HG02884 (cell line): ENCODE measurements around the gene CEACAM4.
"Not testable (repeated sequence)": the region's sequence is repeated elsewhere in the genome, so short reads cannot be mapped to it uniquely, and the experiment has no call there.

Experiments used
- ATAC-seq: cut with Tn5 transposase; IDR thresholded peaks from one replicate; pipeline ENCODE4 v1.9.1; 2021; ENCODE audit warnings: mild to moderate bottlenecking, moderate library complexity; ENCODE audit not compliant: unreplicated experiment

The CEACAM4 gene

DNA sequence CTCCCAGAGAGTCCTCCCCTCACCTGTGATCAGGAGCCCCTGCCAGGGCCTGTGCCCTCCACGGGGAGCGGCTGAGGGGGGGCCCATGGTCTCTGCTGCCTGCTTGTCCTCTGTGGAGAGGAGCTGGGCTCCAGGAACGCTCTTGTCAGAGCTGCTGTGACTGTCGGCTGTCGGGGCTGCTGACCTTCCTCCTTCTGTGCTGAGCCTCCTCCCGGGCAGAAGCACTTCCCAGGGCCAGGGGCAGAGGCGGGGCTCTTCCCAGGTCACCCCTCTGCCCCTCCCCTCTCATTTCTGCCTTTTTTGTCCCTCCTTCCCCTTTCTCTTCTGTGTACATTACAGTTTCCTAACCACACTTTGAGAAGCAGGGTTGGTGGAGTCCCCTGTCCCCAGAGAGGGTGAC lies at the start of gene CEACAM4:
Gene CEACAM4 (minus strand): TSS at position 198 of the 400 bp plus-strand sequence. CDS start 111 bp downstream, at position 87.
- ATAC-seq = no peak

DNA sequence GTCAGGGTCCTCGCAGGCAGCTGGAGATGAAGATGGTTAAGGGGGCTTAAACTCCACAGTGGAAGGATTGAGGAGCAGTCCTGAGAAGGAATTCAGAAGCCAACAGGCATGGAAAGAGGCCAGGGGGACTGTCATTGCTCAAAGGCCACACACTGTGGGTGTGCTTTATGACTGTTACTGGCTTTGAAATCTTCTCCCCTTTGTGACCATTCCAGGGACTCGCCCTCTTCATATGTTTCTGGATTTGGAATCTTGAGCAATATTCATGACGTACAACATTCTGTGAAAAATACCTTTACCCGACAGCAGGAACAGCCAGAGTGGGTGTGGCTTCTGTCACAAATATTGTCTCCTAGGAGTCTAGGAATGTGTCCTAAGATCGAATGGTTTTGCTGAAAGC lies 44.6 kb upstream of the CEACAM4 start:
- ATAC-seq = no peak

DNA sequence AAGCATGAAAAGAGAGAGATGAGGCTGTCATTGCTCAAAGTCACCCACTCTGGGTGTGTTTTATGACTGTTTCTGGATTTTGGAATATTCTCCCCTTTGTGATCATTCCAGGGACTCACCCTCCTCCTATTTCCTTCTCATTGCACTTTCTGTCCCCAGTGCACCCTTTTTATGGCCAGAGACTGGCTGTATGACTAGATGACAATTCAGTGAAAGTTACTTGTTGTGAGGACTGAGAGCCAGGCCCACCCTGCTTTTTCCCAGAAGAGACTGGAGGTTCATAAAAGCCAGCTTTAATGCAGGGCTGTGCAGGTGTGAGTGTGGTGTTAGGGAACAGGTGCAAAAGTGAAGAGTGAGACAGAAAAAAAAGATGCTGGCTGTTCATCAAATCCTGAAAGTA lies 43.9 kb upstream of the CEACAM4 start:
- ATAC-seq = no peak

DNA sequence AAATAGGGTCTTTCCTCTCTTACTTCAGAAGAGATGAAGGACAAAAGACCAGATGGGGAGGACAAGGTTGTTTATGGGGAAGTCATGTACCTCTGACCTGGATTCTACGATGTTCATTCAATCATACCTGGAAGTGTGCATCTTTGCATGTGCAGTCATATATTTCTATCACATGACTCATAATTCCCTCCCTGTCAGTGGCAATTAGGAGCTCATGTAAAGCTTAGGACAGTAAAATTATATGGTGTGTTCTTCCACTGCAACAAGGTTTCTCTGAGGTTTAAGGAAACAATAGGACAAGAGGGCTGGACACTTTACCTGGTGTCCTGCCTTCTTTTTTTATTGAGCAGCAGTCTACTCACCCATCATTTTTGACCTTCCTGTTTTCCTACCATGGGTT lies 41.4 kb upstream of the CEACAM4 start:
- ATAC-seq = no peak

DNA sequence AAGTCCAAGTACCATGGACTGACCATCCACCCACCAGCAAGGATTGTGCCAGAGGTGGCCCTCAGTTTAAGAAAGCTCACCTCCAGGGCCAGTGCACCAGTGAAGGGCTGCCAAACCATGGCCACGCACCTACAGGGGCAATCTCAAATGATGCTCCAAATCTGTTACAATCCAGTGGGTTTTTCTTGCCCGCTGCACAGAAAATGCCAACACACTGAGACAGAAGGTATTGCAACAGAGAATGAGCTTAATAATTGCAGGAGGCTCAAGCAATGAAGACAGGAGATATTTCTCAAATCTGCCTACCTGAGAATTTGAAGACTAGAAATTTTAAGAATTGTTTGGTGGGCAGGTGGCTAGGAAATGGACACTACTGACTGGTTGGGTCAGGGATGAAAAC lies 39.2 kb upstream of the CEACAM4 start:
- ATAC-seq = no peak

DNA sequence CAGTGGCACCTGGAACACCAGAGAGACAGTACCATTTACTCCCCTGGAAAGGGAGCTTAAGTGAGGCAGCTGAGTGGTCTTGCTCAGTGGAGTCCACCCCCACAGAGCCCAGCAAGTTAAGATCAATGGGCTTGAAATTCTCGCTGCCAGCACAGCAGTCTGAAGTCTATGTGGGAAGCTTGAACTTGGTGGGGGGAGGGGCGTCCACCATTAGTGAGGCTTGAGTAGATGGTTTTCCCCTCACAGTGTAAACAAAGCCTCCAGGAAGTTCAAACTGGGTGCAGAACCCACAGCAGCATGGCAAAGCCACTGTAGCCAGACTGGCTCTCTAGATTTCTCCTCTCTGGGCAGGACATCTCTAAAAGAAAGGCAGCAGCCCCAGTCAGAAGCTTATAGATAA lies 30.3 kb upstream of the CEACAM4 start:
- ATAC-seq = no peak

DNA sequence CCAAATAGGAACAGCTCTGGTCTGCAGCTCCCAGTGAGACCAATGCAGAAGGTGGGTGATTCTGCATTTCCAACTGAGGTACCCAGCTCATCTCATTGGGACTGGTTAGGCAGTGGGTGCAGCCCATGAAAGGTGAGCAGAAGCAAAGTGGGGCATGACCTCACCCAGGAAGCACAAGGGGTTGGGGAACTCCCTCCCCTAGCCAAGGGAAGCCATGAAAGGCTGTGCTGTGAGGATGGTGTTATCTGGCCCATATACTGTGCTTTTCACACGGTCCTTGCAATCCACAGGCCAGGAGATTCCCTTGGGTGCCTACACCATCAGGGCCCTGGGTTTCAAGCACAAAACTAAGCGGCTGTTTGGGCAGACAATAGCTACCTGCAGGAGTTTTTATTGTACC lies 29.9 kb upstream of the CEACAM4 start:
- not testable (repeated sequence) for ATAC-seq

DNA sequence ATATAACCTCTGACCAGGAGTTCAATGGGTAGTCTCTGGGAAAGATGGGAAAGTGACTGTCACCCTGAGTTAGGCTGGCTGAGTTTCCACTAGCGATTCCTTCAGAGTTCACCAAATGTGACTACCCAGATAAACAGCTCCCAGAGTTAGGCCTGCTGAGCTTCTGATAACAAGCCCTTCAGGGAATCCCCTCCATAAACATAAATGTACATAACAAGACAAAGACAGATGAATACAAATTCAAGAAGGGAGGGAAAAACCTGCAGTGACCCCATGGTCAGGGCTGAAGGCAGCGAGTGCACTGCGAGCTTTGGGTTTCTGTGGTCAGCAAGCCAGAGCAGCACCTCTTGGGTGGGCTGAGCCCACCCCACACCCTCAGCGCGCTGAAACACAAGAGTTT lies 25.4 kb upstream of the CEACAM4 start:
- ATAC-seq = no peak

DNA sequence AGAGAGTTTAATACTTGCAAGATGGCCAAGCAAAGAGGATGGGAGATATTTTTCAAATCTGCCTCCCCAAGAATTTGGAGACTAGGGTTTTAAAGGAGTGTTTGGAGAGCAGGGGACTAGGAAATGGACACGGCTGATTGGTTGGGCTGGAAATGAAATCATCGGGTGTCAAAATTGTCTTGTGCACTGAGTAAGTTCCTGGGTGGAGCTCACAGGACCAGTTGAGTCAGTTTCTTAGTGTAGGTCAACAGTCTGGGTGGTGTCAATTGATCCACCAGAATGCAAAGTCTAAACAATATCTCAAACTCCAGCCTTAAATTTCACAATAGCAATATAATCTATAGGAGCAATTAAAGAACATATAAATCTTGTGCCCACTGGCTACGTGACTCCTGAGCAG lies 23.0 kb upstream of the CEACAM4 start:
- ATAC-seq = no peak

DNA sequence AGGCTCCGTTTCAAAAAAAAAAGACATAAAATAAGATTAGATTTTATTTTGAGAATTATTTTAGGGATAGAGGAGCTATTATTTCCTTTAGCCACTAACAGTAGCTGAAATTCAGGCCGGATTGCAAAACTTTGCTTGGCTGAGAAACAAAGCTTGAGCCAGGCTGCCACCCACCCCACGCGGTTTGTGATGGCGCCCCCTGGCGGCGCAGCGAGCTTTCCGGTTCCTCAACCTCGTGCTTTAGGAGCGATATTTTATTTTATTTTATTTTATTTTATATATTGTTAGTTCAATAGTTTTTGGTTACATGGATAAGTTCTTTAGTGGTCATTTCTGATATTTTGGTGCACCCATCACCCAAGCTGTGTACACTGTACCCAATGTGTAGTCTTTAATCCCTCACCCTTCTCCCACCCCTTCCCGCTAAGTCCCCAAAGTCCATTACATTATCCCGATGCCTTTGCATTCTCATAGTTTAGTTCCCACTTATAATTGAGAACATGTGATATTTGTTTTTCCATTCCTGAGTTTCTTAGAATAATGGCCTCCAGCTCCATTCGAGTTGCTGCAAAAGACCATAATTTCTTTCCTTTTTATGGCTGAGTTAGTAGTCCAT lies 19.8 kb upstream of the CEACAM4 start:
- no peak for ATAC-seq

DNA sequence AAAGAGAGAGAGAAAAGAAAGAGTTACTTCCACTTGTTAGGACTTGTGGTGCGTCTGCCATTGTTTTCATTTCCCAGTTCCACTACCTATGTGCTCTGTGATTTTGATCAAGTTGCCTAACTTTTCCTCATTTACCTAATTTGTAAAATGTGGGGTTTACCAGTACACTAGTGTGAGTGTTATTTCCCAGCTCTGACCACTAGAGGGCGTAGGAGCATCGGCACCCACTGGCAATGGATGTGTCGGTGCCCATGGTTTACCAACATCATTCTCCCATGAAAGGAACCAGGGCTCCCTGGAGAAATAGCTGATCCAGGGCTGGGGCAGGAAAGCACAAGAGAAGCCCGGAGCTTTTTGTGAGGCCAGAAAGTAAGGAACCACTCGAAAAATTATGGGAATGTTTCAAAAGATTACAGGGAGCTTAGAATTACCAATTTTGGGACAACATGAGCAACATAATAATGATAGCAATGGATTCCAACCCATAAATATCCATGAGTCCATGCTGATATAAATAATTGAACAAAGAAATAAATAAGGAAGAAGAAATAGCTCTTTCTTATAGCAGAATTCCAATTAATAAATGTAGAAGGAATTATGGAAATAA lies 15.1 kb upstream of the CEACAM4 start:
- ATAC-seq = no peak

DNA sequence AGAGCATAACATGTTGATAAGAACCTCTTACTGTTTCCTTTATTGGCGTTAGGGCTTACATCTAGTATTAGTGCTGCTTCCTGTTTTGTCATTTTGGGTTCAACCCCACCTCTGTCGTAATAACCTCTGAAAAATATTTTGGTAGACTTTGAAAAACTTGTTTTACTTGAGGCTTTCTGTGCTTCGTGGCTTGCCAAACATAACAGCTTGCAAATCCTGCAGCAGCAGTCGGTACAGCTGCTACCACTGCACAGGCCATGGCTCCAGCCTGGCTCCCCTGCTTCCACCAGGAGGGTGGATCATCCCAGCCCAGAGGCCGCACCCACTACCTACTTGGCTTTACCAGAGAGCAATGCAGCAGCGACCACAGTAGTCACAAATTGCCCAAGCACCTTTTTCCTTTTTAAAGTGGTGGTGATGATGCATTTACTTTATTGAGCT lies 11.8 kb upstream of the CEACAM4 start:
- ATAC-seq = no peak

DNA sequence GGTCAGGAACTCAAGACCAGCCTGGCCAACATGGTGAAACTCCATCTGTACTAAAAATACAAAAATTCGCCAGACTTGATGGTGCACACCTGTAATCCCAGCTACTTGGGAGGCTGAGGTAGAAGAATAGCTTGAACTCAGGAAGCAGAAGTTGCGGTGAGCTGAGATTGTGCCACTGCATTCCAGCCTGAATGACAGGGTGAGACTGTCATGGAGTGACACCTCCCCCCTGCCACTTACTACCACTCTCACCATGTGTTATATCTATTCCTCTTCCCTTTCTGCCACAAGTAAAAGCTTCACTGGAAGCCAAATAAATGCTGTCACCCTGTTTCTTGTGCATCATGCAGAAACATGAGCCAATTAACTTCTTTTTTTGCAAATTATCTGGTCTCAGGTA lies 10.6 kb upstream of the CEACAM4 start:
- no peak for ATAC-seq

DNA sequence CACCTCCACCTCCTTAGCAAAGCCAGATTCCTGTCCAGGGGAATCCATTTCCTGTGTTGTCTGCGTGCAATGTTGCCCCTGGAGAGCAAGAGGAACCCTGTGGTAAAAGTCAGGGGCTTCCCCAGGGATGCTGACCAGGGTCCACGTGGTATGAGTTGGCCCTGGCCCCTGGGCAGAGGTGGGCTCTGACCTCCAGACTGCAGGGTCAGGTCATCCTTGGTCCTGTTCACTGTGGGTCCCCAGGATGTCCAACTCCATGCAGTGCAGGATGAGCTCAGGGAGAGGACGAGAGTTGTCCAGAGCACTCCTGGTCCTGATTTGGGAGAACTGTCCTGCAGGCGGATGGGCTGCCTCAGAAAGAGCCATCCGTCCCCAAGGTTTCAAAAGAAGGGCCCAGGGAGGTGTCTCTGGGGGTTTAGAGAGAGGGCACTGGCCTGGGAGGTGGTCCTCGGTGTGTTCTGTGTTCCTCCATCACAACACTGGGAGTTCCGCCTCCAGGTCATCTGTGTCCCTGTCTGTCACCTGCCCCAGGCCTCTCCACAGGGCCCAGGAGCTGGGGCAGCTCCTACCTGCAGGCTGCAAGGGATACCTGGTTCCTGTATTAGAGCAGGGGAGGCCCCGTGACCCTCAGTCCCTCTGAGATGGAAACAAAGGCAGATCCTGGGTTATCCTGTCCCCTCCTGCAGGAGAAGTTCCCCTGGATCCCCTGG lies 1.2 kb upstream of the CEACAM4 start:
- no peak for ATAC-seq

DNA sequence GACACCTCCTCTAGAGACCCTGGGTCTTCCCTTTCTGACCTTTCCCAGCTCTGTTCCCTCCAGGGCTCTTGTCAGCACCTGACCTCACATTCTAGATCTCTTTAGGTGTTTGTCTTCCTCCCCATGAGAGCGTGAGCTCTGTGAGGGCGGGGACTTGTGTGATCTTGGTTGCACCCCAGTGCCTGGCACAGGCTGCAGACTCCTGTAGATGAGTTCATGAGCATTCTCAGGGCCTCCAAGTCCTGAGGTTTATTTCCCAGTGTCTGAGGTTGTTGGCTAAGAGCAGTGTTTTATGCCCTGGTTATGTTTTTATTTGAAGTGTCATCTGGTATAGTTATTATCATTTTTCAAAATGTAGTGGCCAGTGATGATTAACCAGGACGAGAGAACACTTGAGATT lies 596 bp downstream of the CEACAM4 start:
- no peak for ATAC-seq

DNA sequence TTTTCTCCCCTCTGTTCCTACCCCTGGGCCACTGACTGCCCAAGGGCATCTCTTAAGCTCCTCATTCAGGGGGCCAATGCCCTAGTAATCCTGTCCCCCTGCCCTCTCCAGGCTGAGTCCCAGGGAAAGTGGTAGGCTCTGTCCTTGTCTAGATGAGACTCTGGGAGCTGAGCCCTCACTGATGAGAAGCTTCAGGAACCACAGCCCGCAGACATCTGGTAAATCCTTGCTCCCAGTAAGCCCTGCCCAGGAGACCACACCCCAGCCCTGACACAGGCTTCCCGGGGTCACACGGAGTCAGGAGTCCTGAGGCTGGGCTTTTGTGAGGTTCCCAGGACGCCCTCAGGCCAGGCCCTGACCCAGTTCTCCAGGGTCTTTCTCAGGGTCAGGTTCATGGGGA lies 1.9 kb downstream of the CEACAM4 start:
- ATAC-seq = no peak

DNA sequence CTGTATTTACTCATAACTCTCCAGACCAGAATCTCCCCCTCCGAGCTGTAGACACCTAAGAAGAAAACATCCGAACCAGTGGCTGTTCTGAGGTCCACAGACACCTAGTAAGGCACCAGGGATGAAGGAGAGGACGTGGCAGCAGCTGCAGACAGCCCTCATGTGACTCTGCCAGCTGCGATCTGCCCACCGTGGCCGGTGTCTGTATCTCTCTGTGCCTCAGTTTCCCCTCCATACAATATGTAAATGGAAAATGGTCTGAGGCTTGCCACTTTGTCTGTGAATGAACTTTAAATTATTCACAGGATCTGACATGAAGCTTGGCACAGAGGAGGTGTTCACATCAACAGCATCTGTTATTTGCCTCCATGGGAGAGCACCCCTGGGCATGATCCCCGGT lies 2.4 kb downstream of the CEACAM4 start:
- no peak for ATAC-seq

DNA sequence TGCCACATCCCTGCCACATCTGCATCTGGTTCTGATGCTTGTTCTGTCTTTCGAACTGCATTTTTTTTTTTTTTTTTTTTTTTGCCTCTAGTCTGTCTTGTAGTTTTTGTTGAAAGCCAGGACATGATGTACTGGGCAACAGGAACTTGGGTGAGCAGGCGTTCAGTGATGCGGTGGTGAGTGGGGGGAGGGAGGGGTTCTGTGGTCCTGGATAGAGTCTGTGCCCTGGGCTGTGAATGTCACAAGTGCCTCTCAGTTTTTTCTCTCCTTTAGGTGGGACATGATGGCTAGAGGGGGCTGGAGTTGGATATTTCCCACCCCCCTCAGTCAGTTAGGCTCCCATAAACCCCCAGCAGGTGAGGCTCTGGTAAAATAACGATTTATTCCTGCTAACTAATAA lies 3.5 kb downstream of the CEACAM4 start:
- ATAC-seq = no peak

DNA sequence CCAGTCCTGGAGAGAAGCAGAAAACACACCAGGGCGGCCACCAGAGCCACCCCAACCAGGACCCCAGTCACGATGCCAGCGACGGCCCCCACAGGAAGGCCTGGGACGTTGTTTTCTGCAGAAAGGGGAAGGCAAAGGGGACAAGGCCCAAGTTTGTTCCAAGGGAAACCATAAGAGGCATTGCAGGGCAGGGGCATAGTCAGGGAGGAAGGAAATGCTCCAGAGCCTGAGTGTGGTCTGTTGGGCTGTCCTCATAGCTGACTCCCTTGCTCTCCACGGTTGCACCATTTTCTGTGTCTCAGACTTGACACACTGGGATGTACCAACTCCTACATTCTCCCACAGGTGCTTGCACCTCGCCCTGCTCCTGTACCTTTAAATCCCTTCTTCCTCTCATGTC lies 5.2 kb downstream of the CEACAM4 start:
- ATAC-seq = no peak

DNA sequence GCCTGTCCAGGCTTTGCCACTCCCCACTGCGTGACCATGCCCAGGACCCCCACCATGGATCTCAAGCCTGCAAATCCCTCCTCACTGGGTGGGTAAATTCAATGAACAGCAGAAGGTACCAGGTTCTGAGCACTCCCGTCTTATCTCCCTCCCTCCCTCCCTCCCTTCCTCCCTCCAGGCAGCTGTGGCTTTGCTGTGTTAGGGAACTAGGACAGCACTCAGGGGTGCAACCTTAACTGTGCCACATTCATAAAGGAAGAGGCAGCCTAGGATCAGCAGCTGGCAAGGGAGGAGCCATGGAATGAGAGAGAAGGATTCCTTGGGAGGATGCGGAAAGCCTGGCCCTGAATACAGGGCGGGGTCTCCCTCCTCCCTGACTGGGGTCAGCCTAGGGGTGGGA lies 5.6 kb downstream of the CEACAM4 start:
- ATAC-seq = no peak

DNA sequence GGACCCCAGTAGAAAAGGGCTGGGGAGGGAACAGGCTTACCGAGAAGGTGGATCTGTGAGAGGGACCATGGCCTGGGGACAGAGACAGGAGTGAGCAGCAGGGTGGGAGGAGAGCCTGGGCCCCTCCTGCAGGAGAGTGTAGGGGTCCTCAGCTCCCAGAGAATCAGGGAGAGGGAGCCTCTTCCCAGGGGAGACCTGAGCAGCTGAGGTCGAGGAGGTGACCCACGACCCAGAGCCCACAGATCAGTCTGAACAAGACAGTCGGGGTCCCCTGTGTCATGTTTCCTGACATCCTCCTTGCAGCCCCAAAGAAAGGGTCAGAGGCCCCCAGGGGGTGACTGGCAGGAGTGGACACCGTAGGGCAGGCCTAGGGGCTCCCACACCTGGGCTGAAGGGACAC lies 6.7 kb downstream of the CEACAM4 start:
- no peak for ATAC-seq

DNA sequence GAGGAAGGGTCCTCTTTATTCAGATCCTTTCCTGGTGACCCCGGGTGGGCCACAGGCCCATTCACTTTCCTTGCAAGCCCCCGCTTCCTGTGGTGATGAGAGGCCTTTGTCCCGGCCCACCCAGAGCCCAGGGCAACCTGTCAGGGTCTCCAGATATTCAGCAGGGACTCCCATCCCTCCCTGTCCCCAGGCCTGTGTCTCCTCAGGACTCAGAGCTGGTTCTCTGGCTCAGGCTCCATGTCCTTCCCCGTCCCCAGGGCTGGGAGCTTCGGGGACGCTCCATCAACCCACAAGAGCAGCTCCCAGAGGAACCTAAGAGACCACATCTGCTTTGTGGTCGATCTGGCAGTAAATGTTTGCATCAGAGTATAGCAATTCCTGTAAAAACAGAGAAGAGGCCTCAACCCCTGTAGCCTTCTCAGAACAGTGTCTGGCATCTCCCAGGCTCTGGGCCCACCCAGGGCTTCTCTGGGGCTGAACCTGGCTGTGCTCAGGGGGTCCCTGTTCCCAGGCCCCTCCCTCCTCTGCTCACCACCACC lies 7.8 kb downstream of the CEACAM4 start:
- ATAC-seq = no peak
